Gastroesophageal sphincter (tissue), 4 donors: ENCODE measurements around the gene CENPM. TPM values are rescaled to one million over a fixed set of nuclear protein-coding genes. Genes with fewer than 3 reads are reported as not detected.
A peak's percentile ranks its signal among the peaks of the same experiment; 100 is the strongest.

Experiments
- ATAC-seq: fragments of 150-250 bp; one replicate; pipeline ENCODE4 v1.9.1; 2016; ENCODE audit warnings: mild to moderate bottlenecking, moderate library complexity
- H3K27ac ChIP-seq, 4 donors: fragments of 200-600 bp; sonication (generic) in 3 of 4; 1 replicate in 3 of 4; 2 replicates in 1 of 4; pipeline ENCODE4 v1.5.1; 2016 to 2019
- H3K27me3 ChIP-seq: fragments of 200-600 bp; sonication (generic); one replicate; pipeline ENCODE4 v1.5.1; 2019
- H3K36me3 ChIP-seq, 2 donors: fragments of 200-600 bp; sonication (generic); one replicate each; pipeline ENCODE4 v1.5.1; 2019; ENCODE audit warnings: control low read depth in 1 of 2
- H3K4me1 ChIP-seq, 3 donors: fragments of 200-600 bp; sonication (generic); 1 replicate in 2 of 3; 2 replicates in 1 of 3; pipeline ENCODE4 v1.5.1; 2016 to 2019; ENCODE audit warnings: control low read depth in 2 of 3
- H3K4me3 ChIP-seq, 2 donors: fragments of 200-600 bp; sonication (generic); one replicate each; pipeline ENCODE4 v1.5.1; 2019; ENCODE audit warnings: mild to moderate bottlenecking in 1 of 2, moderate library complexity in 1 of 2
- H3K9me3 ChIP-seq, 3 donors: fragments of 200-600 bp; sonication (generic); one replicate each; pipeline ENCODE4 v1.5.1; 2017 to 2019; ENCODE audit warnings: control low read depth in 2 of 3
- EP300 ChIP-seq: sonication (generic); formaldehyde crosslinking; IDR thresholded peaks from one replicate; pipeline ENCODE4 v1.6.1; 2017; ENCODE audit warnings: antibody characterized with exemption, mild to moderate bottlenecking
- POLR2A ChIP-seq, 2 donors: fragments of 450-650 bp; IDR thresholded peaks; one replicate each; pipeline ENCODE4 v1.6.1; 2017; ENCODE audit warnings: antibody characterized with exemption in 2 of 2, mild to moderate bottlenecking in 2 of 2, moderate library complexity in 1 of 2
- POLR2AphosphoS5 ChIP-seq: sonication (generic); formaldehyde crosslinking; IDR thresholded peaks from one replicate; pipeline ENCODE4 v1.6.1; 2017; ENCODE audit warnings: antibody characterized with exemption
- WGBS, 2 donors: methylation state at CpG; one replicate each; pipeline ENCODE4 v1.1.5; 2018; ENCODE audit warnings: low coverage in 1 of 2; 5-methylcytosine and 5-hydroxymethylcytosine counted together
- total RNA-seq, 4 donors: library from RNA; depleted of rRNA; stranded (reverse); fragments of >200 nt; gene quantifications; one replicate each; pipeline ENCODE4 v1.1.0, GENCODE V29; 2016
- TF ChIP-seq, protein P1 (sequence below), 4 experiments: fragments of 200-600 bp in 2 of 4; fragments of 450-650 bp in 2 of 4; sonication (generic) in 1 of 4; IDR thresholded peaks; one replicate each; pipeline ENCODE4 v1.5.1; 2017 to 2019; ENCODE audit warnings: antibody characterized with exemption in 4 of 4, mild to moderate bottlenecking in 2 of 4, moderate library complexity in 2 of 4

CENPM gene
- total RNA-seq, 4 donors from 2014 or later: 1.9 to 3.4 TPM; not detected in 2

DNA sequence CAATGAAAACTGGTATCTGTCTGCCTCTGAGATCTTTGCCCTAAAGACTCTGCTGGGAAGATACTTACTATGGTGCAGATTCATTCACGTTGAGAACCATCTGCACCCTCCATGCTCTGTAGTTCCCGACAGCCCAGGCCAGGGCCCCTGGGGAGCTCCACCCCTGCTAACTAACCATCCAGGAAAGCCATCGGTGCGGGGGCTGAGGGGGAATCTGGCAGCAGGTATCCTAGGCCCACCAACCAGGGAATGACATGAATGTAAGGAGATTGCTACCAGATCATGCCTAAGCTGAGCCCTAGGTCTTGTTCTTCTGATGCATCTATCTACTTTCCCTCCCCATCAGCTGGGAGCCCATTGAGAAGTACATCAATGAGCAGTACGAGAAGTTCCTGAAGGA lies 40.3 kb upstream of the CENPM start:
- 79 to 100% methylated on average over 1 to 2 of the region's 5 CpGs for WGBS, 2 donors

DNA sequence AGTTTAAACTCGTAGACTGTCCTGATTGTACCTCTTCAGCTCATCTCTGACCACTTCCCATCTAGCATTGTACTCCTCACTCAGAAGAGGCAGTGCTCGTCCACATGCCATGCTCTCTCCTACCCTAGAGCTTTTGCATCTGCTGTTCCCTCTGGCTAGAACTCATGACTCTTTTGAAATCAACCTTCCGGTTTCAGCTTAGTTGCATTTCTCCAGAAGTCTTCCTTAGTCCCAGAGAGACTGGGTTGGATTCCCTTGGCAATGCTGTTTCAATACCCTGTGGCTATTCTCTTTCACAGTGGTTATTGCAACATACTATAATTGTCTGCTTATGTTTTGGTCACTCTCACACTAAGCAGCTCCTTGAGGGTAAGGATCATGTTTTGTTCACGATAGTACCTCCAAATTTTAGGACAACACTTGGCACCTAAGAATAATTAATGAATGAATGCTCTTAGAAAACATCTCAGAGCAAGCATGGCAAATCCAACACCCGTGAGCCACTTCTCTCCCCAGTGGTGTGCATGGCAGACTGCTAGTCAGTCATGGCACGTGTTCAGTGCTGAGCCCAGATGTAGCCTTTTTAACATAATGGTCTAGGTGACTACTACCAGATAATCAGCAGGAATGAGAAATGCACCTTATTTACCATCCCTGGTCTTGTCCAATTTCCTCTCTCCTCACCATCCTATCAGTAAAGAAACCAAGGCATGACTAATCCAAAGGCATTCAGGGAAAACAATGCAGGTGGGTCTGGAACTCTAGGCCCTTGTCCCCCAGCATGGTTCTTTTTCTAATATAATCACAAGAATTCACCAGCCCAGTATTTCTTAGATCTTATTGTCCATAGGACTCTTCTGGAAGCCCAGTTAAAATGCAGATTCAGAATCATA lies 36.8 kb upstream of the CENPM start:
- H3K4me1 ChIP-seq: no peaks in the 10 kb centered on the region
- H3K4me3 ChIP-seq: no peak overlapping the region
- H3K27ac ChIP-seq: no peak overlapping the region
- H3K9me3 ChIP-seq: no peaks in the 10 kb centered on the region
- WGBS, 2 donors: 70 to 77% methylated on average over 6 of the region's 6 CpGs
- peaks cover 5% of the 10 kb centered on the region for H3K27me3 ChIP-seq
- no peaks in the 10 kb centered on the region for H3K36me3 ChIP-seq
- ATAC-seq: peak; percentile 66
- TF ChIP-seq, protein P1, sequence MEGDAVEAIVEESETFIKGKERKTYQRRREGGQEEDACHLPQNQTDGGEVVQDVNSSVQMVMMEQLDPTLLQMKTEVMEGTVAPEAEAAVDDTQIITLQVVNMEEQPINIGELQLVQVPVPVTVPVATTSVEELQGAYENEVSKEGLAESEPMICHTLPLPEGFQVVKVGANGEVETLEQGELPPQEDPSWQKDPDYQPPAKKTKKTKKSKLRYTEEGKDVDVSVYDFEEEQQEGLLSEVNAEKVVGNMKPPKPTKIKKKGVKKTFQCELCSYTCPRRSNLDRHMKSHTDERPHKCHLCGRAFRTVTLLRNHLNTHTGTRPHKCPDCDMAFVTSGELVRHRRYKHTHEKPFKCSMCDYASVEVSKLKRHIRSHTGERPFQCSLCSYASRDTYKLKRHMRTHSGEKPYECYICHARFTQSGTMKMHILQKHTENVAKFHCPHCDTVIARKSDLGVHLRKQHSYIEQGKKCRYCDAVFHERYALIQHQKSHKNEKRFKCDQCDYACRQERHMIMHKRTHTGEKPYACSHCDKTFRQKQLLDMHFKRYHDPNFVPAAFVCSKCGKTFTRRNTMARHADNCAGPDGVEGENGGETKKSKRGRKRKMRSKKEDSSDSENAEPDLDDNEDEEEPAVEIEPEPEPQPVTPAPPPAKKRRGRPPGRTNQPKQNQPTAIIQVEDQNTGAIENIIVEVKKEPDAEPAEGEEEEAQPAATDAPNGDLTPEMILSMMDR (IDR thresholded peaks at IDR 0.05): no peak
- no peak for TF ChIP-seq EP300
- TF ChIP-seq POLR2AphosphoS5: no peak
- TF ChIP-seq POLR2A (IDR thresholded peaks at IDR 0.05): no peak

More for the DNA sequence above, 40.3 kb upstream of the CENPM start:
- Histone ChIP-seq H3K27ac (no peak overlapping the region), H3K27me3 (peaks cover 5% of the 10 kb centered on the region), H3K4me1 (no peaks in the 10 kb centered on the region), H3K9me3 (no peaks in the 10 kb centered on the region), H3K36me3 (no peaks in the 10 kb centered on the region), H3K4me3 (no peak overlapping the region)
- no peak for TF ChIP-seq POLR2A (IDR thresholded peaks at IDR 0.05)
- TF ChIP-seq POLR2AphosphoS5: no peak
- no peak for TF ChIP-seq EP300
- TF ChIP-seq, protein P1 (IDR thresholded peaks at IDR 0.05): no peak
- ATAC-seq: no peak

GRCh38 chr22:41982865-41983264 lies 35.9 kb upstream of the CENPM start:
- 55 to 71% methylated on average over 5 of the region's 5 CpGs for WGBS, 2 donors
- Histone ChIP-seq H3K36me3 (no peaks in the 10 kb centered on the region), H3K27ac (no peak overlapping the region), H3K4me1 (no peaks in the 10 kb centered on the region), H3K4me3 (no peak overlapping the region), H3K9me3 (no peaks in the 10 kb centered on the region), H3K27me3 (peaks cover 9% of the 10 kb centered on the region)
- no peak for ATAC-seq
- TF ChIP-seq, protein P1 (IDR thresholded peaks at IDR 0.05): no peak
- TF ChIP-seq POLR2AphosphoS5: no peak
- TF ChIP-seq EP300: no peak
- no peak for TF ChIP-seq POLR2A (IDR thresholded peaks at IDR 0.05)

GRCh38 chr22:41979423-41980250 lies 32.7 kb upstream of the CENPM start:
- Histone ChIP-seq H3K36me3 (no peaks in the 10 kb centered on the region), H3K4me1 (peaks cover 0 to 16% (median 9%) of the 10 kb centered on the region in 3 donors), H3K9me3 (no peaks in the 10 kb centered on the region), H3K27ac (no peak overlapping the region), H3K4me3 (no peak overlapping the region), H3K27me3 (peaks cover 38% of the 10 kb centered on the region)
- ATAC-seq: no peak
- TF ChIP-seq POLR2AphosphoS5: no peak
- TF ChIP-seq, protein P1 (IDR thresholded peaks at IDR 0.05): no peak
- TF ChIP-seq EP300: no peak
- no peak for TF ChIP-seq POLR2A (IDR thresholded peaks at IDR 0.05)
- WGBS, 2 donors: 49 to 63% methylated on average over 2 to 3 of the region's 9 CpGs
